A549 (cell line): ENCODE measurements around the gene OPCML. TPM values are rescaled to one million over a fixed set of nuclear protein-coding genes. Genes with fewer than 3 reads are reported as not detected.
A peak's percentile ranks its signal among the peaks of the same experiment; 100 is the strongest.

Source experiments
- ATAC-seq, 2 experiments: fragments of 200-7000 bp in 1 of 2; fragments of >200 bp in 1 of 2; cut with Nextera tagmentation in 1 of 2; cut with Tn5 transposase in 1 of 2; 3 replicates each; pipeline versions ENCODE4 v1.8.0 to v1.9.1; 2018 to 2020; ENCODE audit warnings: mild to moderate bottlenecking in 1 of 2, moderate library complexity in 1 of 2
- CTCF ChIA-PET: fragments of 300-600 bp; sonication (Branson Sonifier 250); formaldehyde crosslinking; extraction: SDS; loops from one replicate; lab custom pipeline; 2021; ENCODE audit warnings: antibody characterized with exemption, inconsistent platforms; lab: Yijun Ruan, JAX
- POLR2A ChIA-PET: fragments of 350-600 bp; formaldehyde crosslinking; extraction: SDS; loops from one replicate; lab custom pipeline; 2021; ENCODE audit warnings: antibody characterized with exemption, inconsistent platforms; lab: Yijun Ruan, JAX
- DNase-seq, 2 experiments: peaks; one replicate each; pipeline versions ENCODE4 v3.0.0 to v3.0.0-alpha.2; 2011 to 2016; ENCODE audit warnings: low read depth in 1 of 2, low spot score in 1 of 2
- FAIRE-seq: peaks from 2 replicates; lab custom pipeline; 2011; peaks lifted over from hg19 to GRCh38; lab: Jason Lieb, UNC
- H3K27ac ChIP-seq, 2 experiments: fragments of >200 bp; sonication (Bioruptor Twin); formaldehyde crosslinking; 3 replicates each; pipeline ENCODE4 v1.5.1; 2016 to 2017
- H3K4me1 ChIP-seq: fragments of >200 bp; sonication (Bioruptor Twin); formaldehyde crosslinking; 3 replicates; pipeline ENCODE4 v1.6.1; 2016
- H3K4me2 ChIP-seq: fragments of >200 bp; sonication (Bioruptor Twin); formaldehyde crosslinking; 3 replicates; pipeline ENCODE4 v1.6.1; 2016
- H3K4me3 ChIP-seq: fragments of >200 bp; sonication (Bioruptor Twin); formaldehyde crosslinking; 3 replicates; pipeline ENCODE4 v1.5.1; 2016
- H3K9me3 ChIP-seq: fragments of >200 bp; sonication (Bioruptor Twin); formaldehyde crosslinking; 3 replicates; pipeline ENCODE4 v1.6.1; 2016
- ATOH8 ChIP-seq: fragments of 250-450 bp; sonication (Bioruptor Pico); IDR thresholded peaks from 2 replicates; pipeline ENCODE4 v1.5.0; 2020; ENCODE audit warnings: low read depth, mild to moderate bottlenecking, moderate library complexity
- CBX2 ChIP-seq: fragments of 200-600 bp; sonication (generic); IDR thresholded peaks from 2 replicates; pipeline ENCODE4 v1.6.1; 2016; ENCODE audit warnings: low read depth, mild to moderate bottlenecking, borderline replicate concordance
- CEBPB ChIP-seq, 2 experiments: fragments of >200 bp in 1 of 2; sonication (Bioruptor Twin) in 1 of 2; formaldehyde crosslinking in 1 of 2; IDR thresholded peaks; 2 replicates each; pipeline ENCODE4 v1.6.1; 2012 to 2016
- CHD2 ChIP-seq: fragments of 150-350 bp; IDR thresholded peaks from 2 replicates; pipeline ENCODE4 v1.6.1; 2014; ENCODE audit warnings: low read length; ENCODE audit not compliant: partially characterized antibody
- EHF ChIP-seq: fragments of 250-450 bp; sonication (Bioruptor Pico); IDR thresholded peaks from 2 replicates; pipeline ENCODE4 v1.5.0; 2020; ENCODE audit warnings: mild to moderate bottlenecking
- EHMT2 ChIP-seq: fragments of 200-600 bp; sonication (generic); IDR thresholded peaks from 2 replicates; pipeline ENCODE4 v1.6.1; 2016; ENCODE audit warnings: antibody characterized with exemption, low read depth, mild to moderate bottlenecking, moderate library complexity
- ESRRA ChIP-seq: fragments of 150-350 bp; IDR thresholded peaks from 2 replicates; pipeline ENCODE4 v1.6.1; 2014; ENCODE audit warnings: mild to moderate bottlenecking, low read length, borderline replicate concordance
- FOSL2 ChIP-seq, 2 experiments: fragments of 450-650 bp in 1 of 2; fragments of >200 bp in 1 of 2; sonication (Bioruptor Twin) in 1 of 2; formaldehyde crosslinking; IDR thresholded peaks; 2 replicates each; pipeline versions ENCODE4 v1.5.0 to v1.6.1; 2016 to 2020; ENCODE audit warnings: mild to moderate bottlenecking in 1 of 2, moderate library complexity in 1 of 2
- HOXB5 ChIP-seq: fragments of 250-450 bp; sonication (Bioruptor Pico); IDR thresholded peaks from 2 replicates; pipeline ENCODE4 v1.5.0; 2020; ENCODE audit warnings: mild to moderate bottlenecking, moderate library complexity
- KDM5A ChIP-seq: fragments of 200-600 bp; sonication (generic); IDR thresholded peaks from 2 replicates; pipeline ENCODE4 v1.6.1; 2016; ENCODE audit warnings: antibody characterized with exemption, mild to moderate bottlenecking
- MAFK ChIP-seq: fragments of 450-650 bp; IDR thresholded peaks from 2 replicates; pipeline ENCODE4 v1.6.1; 2014; ENCODE audit not compliant: partially characterized antibody
- MAX ChIP-seq: IDR thresholded peaks from 2 replicates; pipeline ENCODE4 v1.6.1; 2012
- NFE2L2 ChIP-seq: fragments of 150-350 bp; conservative IDR thresholded peaks from 2 replicates; pipeline ENCODE4 v1.6.1; 2014; ENCODE audit warnings: low read length
- PHF8 ChIP-seq: fragments of 200-600 bp; sonication (generic); IDR thresholded peaks from 2 replicates; pipeline ENCODE4 v1.6.1; 2016; ENCODE audit warnings: low read depth, mild to moderate bottlenecking, antibody characterized with exemption, moderate library complexity, borderline replicate concordance
- POLR2A ChIP-seq: IDR thresholded peaks from 2 replicates; pipeline ENCODE4 v1.6.1; 2012; ENCODE audit warnings: mild to moderate bottlenecking, low read length
- POLR2AphosphoS2 ChIP-seq: conservative IDR thresholded peaks from 2 replicates; pipeline ENCODE4 v1.6.1; 2012; ENCODE audit warnings: low read length, improper control_type of control experiment, inconsistent platforms
- RAD21 ChIP-seq, 2 experiments: fragments of >200 bp in 1 of 2; sonication (Bioruptor Twin) in 1 of 2; formaldehyde crosslinking in 1 of 2; IDR thresholded peaks in 1 of 2; conservative IDR thresholded peaks in 1 of 2; 2 replicates in 1 of 2; 3 replicates in 1 of 2; pipeline ENCODE4 v1.6.1; 2012 to 2018; ENCODE audit warnings: inconsistent platforms in 1 of 2
- SREBF2 ChIP-seq: fragments of 450-650 bp; IDR thresholded peaks from 2 replicates; pipeline ENCODE4 v1.6.1; 2014; ENCODE audit warnings: mild to moderate bottlenecking, moderate library complexity
- TP53 ChIP-seq: fragments of 250-450 bp; sonication (Bioruptor Pico); IDR thresholded peaks from 2 replicates; pipeline ENCODE4 v1.5.0; 2021; ENCODE audit warnings: mild to moderate bottlenecking, moderate library complexity
- USF2 ChIP-seq: fragments of 450-650 bp; IDR thresholded peaks from 2 replicates; pipeline ENCODE4 v1.6.1; 2014; ENCODE audit warnings: antibody characterized with exemption
- ZNF302 ChIP-seq: fragments of 250-450 bp; sonication (Bioruptor Pico); IDR thresholded peaks from 2 replicates; pipeline ENCODE4 v1.9.0; 2021; ENCODE audit warnings: inconsistent platforms, mild to moderate bottlenecking, moderate library complexity
- ZSCAN20 ChIP-seq: fragments of 250-450 bp; sonication (Bioruptor Pico); IDR thresholded peaks from 2 replicates; pipeline ENCODE4 v1.8.0; 2022; ENCODE audit warnings: mild to moderate bottlenecking, moderate library complexity
- WGBS: methylation state at CpG from one replicate; pipeline ENCODE4 v1.1.6; 2017; ENCODE audit errors: missing lambda C conversion rate; 5-methylcytosine and 5-hydroxymethylcytosine counted together
- polyA plus RNA-seq, 4 experiments: library from polyadenylated mRNA; depleted of rRNA in 3 of 4; stranded (reverse); fragments of >200 nt; fragmentation: RNase III in 1 of 4; extraction: RNeasy Plus Mini Kit Qiagen cat#74134 plus additional on column Dnase treatment in 1 of 4; gene quantifications; 2 replicates in 3 of 4; 3 replicates in 1 of 4; pipeline ENCODE4 v1.2.3, GENCODE V29; 2011 to 2017
- TF ChIP-seq, protein P1 (sequence below): fragments of 150-350 bp; IDR thresholded peaks from 2 replicates; pipeline ENCODE4 v1.6.1; 2014; ENCODE audit warnings: low read depth, mild to moderate bottlenecking, low read length
- TF ChIP-seq, protein P2 (sequence below): fragments of 250-450 bp; sonication (Bioruptor Pico); IDR thresholded peaks from 2 replicates; pipeline ENCODE4 v1.5.0; 2021; ENCODE audit warnings: mild to moderate bottlenecking, moderate library complexity, borderline replicate concordance
- TF ChIP-seq, protein P3 (sequence below): fragments of >200 bp; sonication (Bioruptor Twin); formaldehyde crosslinking; IDR thresholded peaks from 3 replicates; pipeline ENCODE4 v1.6.1; 2016

The OPCML gene
- polyA plus RNA-seq, 2 of the 4 experiments (the other 2 are of a cell fraction): not detected

- TF ChIP-seq MAFK (no peak), ESRRA (no peak), ATOH8 (CRISPR knock-in tag) (no peak), ZNF302 (CRISPR knock-in tag) (no peak), TP53 (CRISPR knock-in tag) (no peak), RAD21 (conservative IDR thresholded peaks at IDR 0.05 in 1 of 2, IDR thresholded peaks at IDR 0.05 in 1 of 2) (no peak), FOSL2 (IDR thresholded peaks at IDR 0.05) (no peak), FOSL2 (CRISPR knock-in tag; IDR thresholded peaks at IDR 0.05) (no peak)
Observed at GRCh38 chr11:132878111-132878510, 654.2 kb downstream of the OPCML start (continued).

DNA sequence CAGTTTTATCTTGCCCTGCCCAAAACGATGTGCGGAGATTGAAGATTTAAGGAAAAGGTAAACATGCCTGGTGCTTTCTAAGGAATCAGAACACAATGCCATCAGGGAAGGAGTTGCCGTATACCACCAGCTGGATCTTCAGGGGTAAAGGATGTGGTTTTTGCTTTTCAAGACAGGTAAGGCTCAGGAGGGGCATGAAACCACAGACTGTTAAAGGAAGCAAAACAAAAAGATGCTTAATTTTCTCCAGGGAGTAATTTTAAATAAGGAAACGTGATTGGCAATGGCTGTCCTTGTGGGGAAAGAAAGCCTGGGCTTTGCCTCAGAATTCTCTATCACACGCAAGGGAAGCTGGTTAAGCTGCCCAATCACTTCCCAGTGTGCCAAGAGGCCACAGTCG lies 655.6 kb downstream of the OPCML start:
- FAIRE-seq (no peak), DNase-seq (no peak), ATAC-seq (no peak)
- H3K4me1 ChIP-seq: no peaks in the 10 kb centered on the region
- no peaks in the 10 kb centered on the region for H3K9me3 ChIP-seq
- CTCF ChIA-PET: no interaction called here
- no peak overlapping the region for H3K4me3 ChIP-seq
- TF ChIP-seq CEBPB (IDR thresholded peaks at IDR 0.05) (no peak), KDM5A (no peak), ZSCAN20 (CRISPR knock-in tag) (no peak), MAX (no peak), ESRRA (no peak), FOSL2 (IDR thresholded peaks at IDR 0.05) (no peak), FOSL2 (CRISPR knock-in tag; IDR thresholded peaks at IDR 0.05) (no peak), CBX2 (no peak)
- TF ChIP-seq, protein P1, sequence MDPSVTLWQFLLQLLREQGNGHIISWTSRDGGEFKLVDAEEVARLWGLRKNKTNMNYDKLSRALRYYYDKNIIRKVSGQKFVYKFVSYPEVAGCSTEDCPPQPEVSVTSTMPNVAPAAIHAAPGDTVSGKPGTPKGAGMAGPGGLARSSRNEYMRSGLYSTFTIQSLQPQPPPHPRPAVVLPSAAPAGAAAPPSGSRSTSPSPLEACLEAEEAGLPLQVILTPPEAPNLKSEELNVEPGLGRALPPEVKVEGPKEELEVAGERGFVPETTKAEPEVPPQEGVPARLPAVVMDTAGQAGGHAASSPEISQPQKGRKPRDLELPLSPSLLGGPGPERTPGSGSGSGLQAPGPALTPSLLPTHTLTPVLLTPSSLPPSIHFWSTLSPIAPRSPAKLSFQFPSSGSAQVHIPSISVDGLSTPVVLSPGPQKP: no peak
- TF ChIP-seq, all 56 proteins: peak for 0
- H3K27ac ChIP-seq: no peak overlapping the region
- POLR2A ChIA-PET: no interaction called here
- no peak overlapping the region for H3K4me2 ChIP-seq
- 39% methylated on average over 6 of the region's 6 CpGs for WGBS

- DNase-seq (peak in 1 of 2 experiments; percentile 1), FAIRE-seq (no peak), ATAC-seq (no peak)
- Histone ChIP-seq H3K27ac (no peak overlapping the region), H3K9me3 (no peaks in the 10 kb centered on the region), H3K4me1 (no peaks in the 10 kb centered on the region), H3K4me2 (no peak overlapping the region), H3K4me3 (no peak overlapping the region)
- WGBS: 5% methylated on average over 3 of the region's 3 CpGs
- POLR2A ChIA-PET: no interaction called here
- TF ChIP-seq HOXB5 (CRISPR knock-in tag) (no peak), POLR2AphosphoS2 (no peak), USF2 (no peak), MAX (no peak), FOSL2 (IDR thresholded peaks at IDR 0.05) (no peak), FOSL2 (CRISPR knock-in tag; IDR thresholded peaks at IDR 0.05) (no peak), RAD21 (conservative IDR thresholded peaks at IDR 0.05 in 1 of 2, IDR thresholded peaks at IDR 0.05 in 1 of 2) (no peak), PHF8 (no peak), CHD2 (no peak), NFE2L2 (no peak), EHF (no peak), ESRRA (no peak), KDM5A (no peak), POLR2A (no peak), SREBF2 (no peak), MAFK (no peak), EHMT2 (no peak)
- TF ChIP-seq, protein P2, sequence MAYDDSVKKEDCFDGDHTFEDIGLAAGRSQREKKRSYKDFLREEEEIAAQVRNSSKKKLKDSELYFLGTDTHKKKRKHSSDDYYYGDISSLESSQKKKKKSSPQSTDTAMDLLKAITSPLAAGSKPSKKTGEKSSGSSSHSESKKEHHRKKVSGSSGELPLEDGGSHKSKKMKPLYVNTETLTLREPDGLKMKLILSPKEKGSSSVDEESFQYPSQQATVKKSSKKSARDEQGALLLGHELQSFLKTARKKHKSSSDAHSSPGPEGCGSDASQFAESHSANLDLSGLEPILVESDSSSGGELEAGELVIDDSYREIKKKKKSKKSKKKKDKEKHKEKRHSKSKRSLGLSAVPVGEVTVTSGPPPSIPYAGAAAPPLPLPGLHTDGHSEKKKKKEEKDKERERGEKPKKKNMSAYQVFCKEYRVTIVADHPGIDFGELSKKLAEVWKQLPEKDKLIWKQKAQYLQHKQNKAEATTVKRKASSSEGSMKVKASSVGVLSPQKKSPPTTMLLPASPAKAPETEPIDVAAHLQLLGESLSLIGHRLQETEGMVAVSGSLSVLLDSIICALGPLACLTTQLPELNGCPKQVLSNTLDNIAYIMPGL (CRISPR knock-in tag): no peak
- TF ChIP-seq, protein P3, sequence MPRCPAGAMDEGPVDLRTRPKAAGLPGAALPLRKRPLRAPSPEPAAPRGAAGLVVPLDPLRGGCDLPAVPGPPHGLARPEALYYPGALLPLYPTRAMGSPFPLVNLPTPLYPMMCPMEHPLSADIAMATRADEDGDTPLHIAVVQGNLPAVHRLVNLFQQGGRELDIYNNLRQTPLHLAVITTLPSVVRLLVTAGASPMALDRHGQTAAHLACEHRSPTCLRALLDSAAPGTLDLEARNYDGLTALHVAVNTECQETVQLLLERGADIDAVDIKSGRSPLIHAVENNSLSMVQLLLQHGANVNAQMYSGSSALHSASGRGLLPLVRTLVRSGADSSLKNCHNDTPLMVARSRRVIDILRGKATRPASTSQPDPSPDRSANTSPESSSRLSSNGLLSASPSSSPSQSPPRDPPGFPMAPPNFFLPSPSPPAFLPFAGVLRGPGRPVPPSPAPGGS: no peak
- CTCF ChIA-PET: no interaction called here
Observed at GRCh38 chr11:132876239-132876638, 656.1 kb downstream of the OPCML start.
